OCI-LY7 (cell line): ENCODE results near the gene VBP1.

Experiments
- EZH2phosphoT487 ChIP-seq: fragments of 200-600 bp; sonication (generic); IDR thresholded peaks from 2 replicates; pipeline ENCODE4 v1.6.1; 2018; ENCODE audit warnings: low read depth, borderline replicate concordance, mild to moderate bottlenecking, mixed run types, antibody characterized with exemption, low read length, moderate library complexity, mixed read lengths
- TF ChIP-seq, protein P1 (sequence below): fragments of 200-600 bp; sonication (generic); conservative IDR thresholded peaks from 2 replicates; pipeline ENCODE4 v1.5.1; 2014; ENCODE audit warnings: mild to moderate bottlenecking, antibody characterized with exemption, low read length, moderate library complexity, mixed read lengths

GRCh38 chrX:155225774-155226173 is 9.5 kb downstream of the VBP1 start:
- TF ChIP-seq, protein P1, sequence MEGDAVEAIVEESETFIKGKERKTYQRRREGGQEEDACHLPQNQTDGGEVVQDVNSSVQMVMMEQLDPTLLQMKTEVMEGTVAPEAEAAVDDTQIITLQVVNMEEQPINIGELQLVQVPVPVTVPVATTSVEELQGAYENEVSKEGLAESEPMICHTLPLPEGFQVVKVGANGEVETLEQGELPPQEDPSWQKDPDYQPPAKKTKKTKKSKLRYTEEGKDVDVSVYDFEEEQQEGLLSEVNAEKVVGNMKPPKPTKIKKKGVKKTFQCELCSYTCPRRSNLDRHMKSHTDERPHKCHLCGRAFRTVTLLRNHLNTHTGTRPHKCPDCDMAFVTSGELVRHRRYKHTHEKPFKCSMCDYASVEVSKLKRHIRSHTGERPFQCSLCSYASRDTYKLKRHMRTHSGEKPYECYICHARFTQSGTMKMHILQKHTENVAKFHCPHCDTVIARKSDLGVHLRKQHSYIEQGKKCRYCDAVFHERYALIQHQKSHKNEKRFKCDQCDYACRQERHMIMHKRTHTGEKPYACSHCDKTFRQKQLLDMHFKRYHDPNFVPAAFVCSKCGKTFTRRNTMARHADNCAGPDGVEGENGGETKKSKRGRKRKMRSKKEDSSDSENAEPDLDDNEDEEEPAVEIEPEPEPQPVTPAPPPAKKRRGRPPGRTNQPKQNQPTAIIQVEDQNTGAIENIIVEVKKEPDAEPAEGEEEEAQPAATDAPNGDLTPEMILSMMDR, result no peak
- no peak for TF ChIP-seq EZH2phosphoT487
